A673 (cell line): ENCODE measurements around the gene PPAN. TPM values are rescaled to one million over a fixed set of nuclear protein-coding genes. Genes with fewer than 3 reads are reported as not detected.

ENCODE experiments used
- BruUV-seq: library from RNA; stranded (reverse); fragments of 400-500 nt; replicated peaks from 2 replicates; lab custom pipeline; 2021; lab: Mats Ljungman, UMichigan
- CTCF ChIA-PET: fragments of 300-600 bp; sonication (Branson Sonifier 250); formaldehyde crosslinking; loops from one replicate; lab custom pipeline; 2022; ENCODE audit warnings: antibody characterized with exemption; lab: Charles Lee
- POLR2A ChIA-PET: fragments of 300-600 bp; sonication (Branson Sonifier 250); formaldehyde crosslinking; loops from one replicate; lab custom pipeline; 2022; ENCODE audit warnings: antibody characterized with exemption; ENCODE audit not compliant: low non-redundant PET; lab: Charles Lee
- DNase-seq: peaks from one replicate; pipeline ENCODE4 v3.0.0-alpha.2; 2015; ENCODE audit warnings: low spot score
- H3K27ac ChIP-seq: fragments of 200-600 bp; sonication (generic); 2 replicates; pipeline ENCODE4 v1.5.1; 2016; ENCODE audit warnings: mixed run types, low read depth, mild to moderate bottlenecking, mixed read lengths, antibody characterized with exemption, low read length; ENCODE audit not compliant: poor library complexity, severe bottlenecking
- H3K27me3 ChIP-seq: fragments of 200-600 bp; sonication (generic); replicated peaks from 2 replicates; pipeline ENCODE4 v1.6.1; 2017; ENCODE audit warnings: mixed run types, low read depth, mild to moderate bottlenecking, mixed read lengths, antibody characterized with exemption, low read length; ENCODE audit not compliant: insufficient read depth, poor library complexity
- H3K36me3 ChIP-seq: fragments of 200-600 bp; sonication (generic); 2 replicates; pipeline ENCODE4 v1.6.1; 2016; ENCODE audit warnings: mixed run types, mild to moderate bottlenecking, mixed read lengths, antibody characterized with exemption, low read length; ENCODE audit not compliant: insufficient read depth, poor library complexity, severe bottlenecking
- H3K4me1 ChIP-seq: fragments of 200-600 bp; sonication (generic); 2 replicates; pipeline ENCODE4 v1.6.1; 2017; ENCODE audit warnings: mixed run types, mild to moderate bottlenecking, mixed read lengths, antibody characterized with exemption, low read length; ENCODE audit not compliant: insufficient read depth, poor library complexity, severe bottlenecking
- H3K4me3 ChIP-seq: fragments of 200-600 bp; sonication (generic); 2 replicates; pipeline ENCODE4 v1.5.1; 2016; ENCODE audit warnings: low read depth, mixed run types, mild to moderate bottlenecking, mixed read lengths, low read length; ENCODE audit not compliant: poor library complexity, severe bottlenecking
- H3K9me3 ChIP-seq: fragments of 200-600 bp; sonication (generic); 2 replicates; pipeline ENCODE4 v1.6.1; 2016; ENCODE audit warnings: mixed run types, low read depth, mild to moderate bottlenecking, mixed read lengths, antibody characterized with exemption, low read length; ENCODE audit not compliant: poor library complexity, severe bottlenecking
- CTCF ChIP-seq: fragments of 300-800, 200-600 bp; sonication (generic); conservative IDR thresholded peaks from 2 replicates; pipeline ENCODE4 v1.5.1; 2017; ENCODE audit warnings: low read depth, mild to moderate bottlenecking, antibody characterized with exemption, low read length, moderate library complexity, mixed read lengths
- EZH2 ChIP-seq: fragments of 200-600 bp; sonication (generic); IDR thresholded peaks from 2 replicates; pipeline ENCODE4 v1.6.1; 2017; ENCODE audit warnings: borderline replicate concordance, low read depth, mild to moderate bottlenecking, mixed read lengths, antibody characterized with exemption, low read length; ENCODE audit not compliant: poor library complexity, severe bottlenecking
- intact Hi-C: fragments of 100-400 bp; cut with micrococcal nuclease; formaldehyde crosslinking; loops from one replicate; pipeline ENCODE4 v1.10.0; 2022; ENCODE audit not compliant: unreplicated experiment
- total RNA-seq: library from RNA; stranded (reverse); gene quantifications from 2 replicates; pipeline ENCODE4 v1.2.3, GENCODE V29; 2021

Gene PPAN
- total RNA-seq, 1 experiment from 2014 or later: 132 TPM

- ChIA-PET CTCF (interaction anchor here (0.6 to 1.2 kb wide), 3 partner anchors 153 to 494 kb away, joined by 3 to 4 read pairs (median 4); no protein-coding TSS in a partner anchor), POLR2A (no interaction called here)
- peak overlapping the region; percentile 24 for H3K4me3 ChIP-seq
- H3K4me1 ChIP-seq: peaks cover 4% of the 10 kb centered on the region
- no peaks in the 10 kb centered on the region for H3K36me3 ChIP-seq
- no TSS peak for BruUV-seq
- no peak for DNase-seq
- TF ChIP-seq CTCF (no peak), EZH2 (no peak)
- peak overlapping the region; percentile 68 for H3K27ac ChIP-seq
- H3K27me3 ChIP-seq: no peaks in the 10 kb centered on the region
- no peaks in the 10 kb centered on the region for H3K9me3 ChIP-seq
- intact Hi-C loops: no loop called here
These were observed 9.6 kb upstream of the PPAN start for GRCh38 chr19:10096615-10096963.

GRCh38 chr19:10100163-10100785 lies 5.9 kb upstream of the PPAN start:
- BruUV-seq: no TSS peak
- H3K36me3 ChIP-seq: no peaks in the 10 kb centered on the region
- ChIA-PET POLR2A (no interaction called here), CTCF (interaction anchor here (0.6 kb wide), 1 partner anchor 126 kb away, joined by 18 read pairs; no protein-coding TSS in a partner anchor)
- H3K4me3 ChIP-seq: no peak overlapping the region
- no peaks in the 10 kb centered on the region for H3K27me3 ChIP-seq
- TF ChIP-seq CTCF (no peak), EZH2 (no peak)
- intact Hi-C loops: no loop called here
- no peaks in the 10 kb centered on the region for H3K9me3 ChIP-seq
- H3K4me1 ChIP-seq: peaks cover 4% of the 10 kb centered on the region
- DNase-seq: no peak
- no peak overlapping the region for H3K27ac ChIP-seq

DNA sequence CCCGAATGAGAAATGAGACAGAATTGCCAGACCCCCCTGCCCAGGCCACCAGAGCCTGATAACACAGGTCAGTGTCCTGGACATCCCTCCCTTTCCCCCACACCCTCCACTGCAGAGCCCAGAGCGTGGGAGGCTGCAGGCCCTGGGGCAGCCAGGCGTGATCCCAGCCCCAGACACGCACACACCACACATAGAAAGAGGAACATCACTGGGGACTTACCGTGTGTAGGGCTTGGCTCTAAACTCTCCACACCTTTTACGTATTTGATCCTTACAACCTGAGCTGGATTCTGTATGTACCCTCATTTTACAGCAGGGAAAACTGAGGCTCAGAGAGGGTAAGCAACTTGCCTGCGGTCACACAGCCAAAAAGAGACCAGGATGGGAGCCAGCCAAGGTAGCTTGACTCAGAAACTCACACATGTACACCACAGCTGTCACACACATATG lies 3.4 kb upstream of the PPAN start:
- Histone ChIP-seq H3K4me3 (no peak overlapping the region), H3K36me3 (peaks cover 8% of the 10 kb centered on the region), H3K27me3 (no peaks in the 10 kb centered on the region), H3K27ac (no peak overlapping the region), H3K9me3 (no peaks in the 10 kb centered on the region), H3K4me1 (peaks cover 14% of the 10 kb centered on the region)
- TF ChIP-seq CTCF (no peak), EZH2 (no peak)
- CTCF ChIA-PET: interaction anchor here (0.6 kb wide), 1 partner anchor 495 kb away, joined by 3 read pairs; no protein-coding TSS in a partner anchor
- no TSS peak for BruUV-seq
- POLR2A ChIA-PET: no interaction called here
- no peak for DNase-seq
- intact Hi-C loops: no loop called here
